GM12865 (cell line): ENCODE data around the gene CDKN3.
"Not testable (repeated sequence)": the region's sequence is repeated elsewhere in the genome, so short reads cannot be mapped to it uniquely, and the experiment has no call there.

Source experiments
- DNase-seq: peaks from one replicate; pipeline ENCODE4 v3.0.0; 2010; ENCODE audit warnings: low read depth
- H3K4me3 ChIP-seq: 2 replicates; pipeline ENCODE4 v1.5.1; 2011; ENCODE audit warnings: mild to moderate bottlenecking, low read depth, low read length, control low read depth
- CTCF ChIP-seq: IDR thresholded peaks from 2 replicates; pipeline ENCODE4 v1.5.1; 2011; ENCODE audit warnings: low read length, control low read depth, low read depth, inconsistent platforms; ENCODE audit not compliant: insufficient read depth; ENCODE audit errors: missing control alignments

The CDKN3 gene

GRCh38 chr14:54370323-54371198 lies 26.2 kb upstream of the CDKN3 start:
- H3K4me3 ChIP-seq, result no peak overlapping the region
- no peak for TF ChIP-seq CTCF
- no peak for DNase-seq

GRCh38 chr14:54374117-54374884 lies 22.5 kb upstream of the CDKN3 start:
- H3K4me3 ChIP-seq, result no peak overlapping the region
- TF ChIP-seq CTCF, result no peak
- DNase-seq, result no peak

GRCh38 chr14:54377501-54377900 lies 19.3 kb upstream of the CDKN3 start:
- no peak for DNase-seq
- no peak overlapping the region for H3K4me3 ChIP-seq
- TF ChIP-seq CTCF, result no peak

- not testable (repeated sequence) for DNase-seq, H3K4me3 ChIP-seq
These were observed 17.9 kb upstream of the CDKN3 start for GRCh38 chr14:54378893-54379292.

- DNase-seq, result not testable (repeated sequence)
These were observed 16.2 kb upstream of the CDKN3 start for GRCh38 chr14:54380558-54380957.

GRCh38 chr14:54381821-54382220 lies 15.0 kb upstream of the CDKN3 start:
- H3K4me3 ChIP-seq, result no peak overlapping the region
- DNase-seq, result no peak
- no peak for TF ChIP-seq CTCF

More at GRCh38 chr14:54380558-54380957, 16.2 kb upstream of the CDKN3 start:
- H3K4me3 ChIP-seq, result not testable (repeated sequence)

GRCh38 chr14:54383835-54384234 lies 13.0 kb upstream of the CDKN3 start:
- no peak overlapping the region for H3K4me3 ChIP-seq
- no peak for DNase-seq
- no peak for TF ChIP-seq CTCF
